Stimulated activated CD8-positive, alpha-beta memory T cell treated with anti-CD3 and anti-CD28 coated beads, Interleukin-12 subunit alpha, Interleukin-12 subunit beta, amount 100 ng/mL, for 1 hour (primary cell): ENCODE data around the gene SDR42E2.
"Not testable (repeated sequence)": the region's sequence is repeated elsewhere in the genome, so short reads cannot be mapped to it uniquely, and the experiment has no call there.

ENCODE experiments used
- DNase-seq: peaks from one replicate; pipeline ENCODE4 v3.0.0-alpha.2; 2020; ENCODE audit warnings: low read depth

SDR42E2 gene

DNA sequence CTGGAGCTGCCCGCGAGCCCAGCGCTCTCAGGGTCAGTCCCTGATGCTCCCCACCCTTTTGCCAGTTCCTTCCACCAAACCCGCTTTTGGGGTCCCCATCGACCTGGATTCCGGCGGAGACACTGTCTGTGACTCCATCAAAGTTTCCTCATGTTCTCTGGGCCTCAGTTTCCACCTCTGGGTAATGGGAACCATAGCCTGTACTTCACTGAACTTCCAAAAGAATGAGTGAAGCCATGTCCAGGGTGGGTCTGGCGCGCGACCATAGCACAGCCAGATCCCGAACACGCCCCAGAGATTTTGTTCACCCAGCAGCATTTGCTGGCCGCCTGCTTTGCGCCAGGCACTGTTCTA, 327 bp downstream of the SDR42E2 start:
- DNase-seq = no peak

DNA sequence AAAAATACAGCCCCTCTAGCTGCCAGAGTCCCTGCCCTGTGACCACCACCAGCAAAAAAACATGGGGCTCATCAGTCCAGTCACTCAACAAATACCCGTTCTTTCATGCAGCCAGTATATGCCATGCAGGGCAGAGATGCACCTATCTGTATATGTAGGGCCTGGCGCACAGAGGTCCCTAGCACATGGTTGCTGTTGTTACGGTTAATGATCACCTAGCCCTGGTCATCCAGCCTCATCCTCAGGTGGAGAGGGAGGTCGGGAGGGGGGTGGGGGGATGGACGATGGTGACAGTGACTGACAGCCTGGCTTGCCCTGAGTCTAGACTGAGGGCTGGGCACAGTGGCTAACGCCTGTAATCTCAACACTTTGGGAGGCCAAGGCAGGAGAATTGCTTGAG, 1.5 kb downstream of the SDR42E2 start:
- DNase-seq = no peak

DNA sequence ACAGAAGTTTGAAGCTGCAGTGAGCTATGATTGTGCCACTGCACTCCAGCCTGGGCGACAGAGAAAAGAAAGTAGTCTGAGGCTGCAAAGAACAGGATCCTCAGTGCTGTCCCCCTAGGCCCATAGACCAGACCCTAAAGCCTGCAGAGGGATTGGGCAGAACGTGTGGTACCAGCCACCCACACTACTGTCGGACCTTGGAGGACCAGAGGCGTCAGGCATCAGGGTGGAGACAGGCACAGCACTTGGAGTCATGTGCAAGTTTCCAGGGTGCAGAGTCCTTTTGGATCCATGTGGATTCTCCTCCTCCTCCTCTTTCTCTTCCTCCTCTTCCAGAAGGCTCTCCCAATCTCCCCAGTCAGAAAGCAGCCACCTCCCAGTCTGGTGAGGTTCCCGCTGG, 2.2 kb downstream of the SDR42E2 start:
- DNase-seq = no peak

DNA sequence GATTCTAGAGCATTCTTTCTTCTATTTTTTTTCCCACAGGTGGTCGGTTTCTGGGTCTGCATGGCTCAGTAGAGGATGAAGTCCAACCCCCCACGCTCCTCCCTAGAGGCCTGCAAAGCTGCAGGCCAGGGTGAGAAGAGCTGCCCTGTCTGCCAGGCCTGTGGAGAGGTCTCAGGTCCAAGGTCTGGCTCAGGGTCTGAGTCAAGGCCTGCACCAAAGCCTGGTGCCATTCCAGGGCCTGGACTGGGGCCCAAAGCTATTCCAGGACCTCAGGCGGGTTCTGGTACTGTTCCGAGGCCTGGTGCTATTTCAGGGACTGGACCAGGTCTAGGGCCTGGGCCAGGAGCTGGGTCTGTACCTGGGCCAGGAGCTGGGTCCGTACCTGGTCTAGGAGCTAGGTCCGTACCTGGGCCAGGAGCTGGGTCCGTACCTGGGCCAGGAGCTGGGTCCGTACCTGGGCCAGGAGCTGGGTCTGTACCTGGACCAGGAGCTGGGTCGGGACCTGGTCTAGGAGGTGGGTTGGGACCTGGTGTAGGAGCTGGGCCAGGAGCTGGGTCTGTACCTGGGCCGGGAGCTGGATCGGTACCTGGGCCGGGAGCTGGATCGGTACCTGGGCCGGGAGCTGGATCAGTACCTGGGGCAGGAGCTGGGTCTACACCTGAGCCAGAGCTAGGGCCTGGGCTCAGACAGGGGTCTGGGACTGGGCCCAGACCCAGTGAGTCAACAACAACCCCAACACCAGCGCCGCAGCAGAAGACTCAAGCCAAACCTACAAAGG, 3.4 kb downstream of the SDR42E2 start:
- DNase-seq = no peak

DNA sequence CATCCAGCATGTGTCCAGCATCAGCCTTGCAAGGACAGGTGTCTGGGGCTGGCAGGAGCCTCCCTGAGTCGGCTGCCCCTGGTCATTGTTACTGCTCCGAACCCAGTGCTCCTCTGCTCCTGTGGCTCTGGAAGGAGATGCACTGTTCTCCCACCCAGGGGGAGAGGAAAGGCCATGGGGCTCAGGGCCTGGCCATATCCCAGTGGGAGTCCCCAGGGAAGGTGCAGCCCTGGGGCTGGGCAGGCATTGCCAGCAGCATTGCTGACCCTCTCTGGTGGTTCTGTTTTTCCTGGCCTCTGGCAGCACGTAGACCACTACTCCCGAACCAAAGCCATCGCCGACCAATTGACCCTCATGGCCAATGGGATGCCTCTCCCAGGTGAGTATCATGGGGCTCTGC, 9.6 kb downstream of the SDR42E2 start:
- DNase-seq = no peak

DNA sequence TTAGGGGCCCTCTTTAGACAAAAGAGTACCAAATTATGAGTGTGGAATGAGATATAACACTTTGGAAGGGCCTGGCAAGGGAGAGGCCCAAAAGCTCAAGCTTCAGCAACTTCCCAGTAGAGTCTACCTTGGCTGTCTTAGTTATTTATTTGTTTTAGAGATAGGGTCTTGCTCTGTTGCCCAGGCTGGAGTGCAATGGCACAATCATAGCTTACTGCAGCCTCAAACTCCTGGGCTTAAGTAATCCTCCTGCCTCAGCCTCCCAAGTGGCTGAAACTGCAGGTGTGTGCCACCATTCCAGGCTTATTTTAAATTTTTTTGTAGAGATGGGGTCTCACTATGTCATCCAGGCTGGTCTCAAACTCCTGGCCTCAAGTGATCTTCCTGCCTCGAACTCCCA, 10.3 kb downstream of the SDR42E2 start:
- DNase-seq = not testable (repeated sequence)

DNA sequence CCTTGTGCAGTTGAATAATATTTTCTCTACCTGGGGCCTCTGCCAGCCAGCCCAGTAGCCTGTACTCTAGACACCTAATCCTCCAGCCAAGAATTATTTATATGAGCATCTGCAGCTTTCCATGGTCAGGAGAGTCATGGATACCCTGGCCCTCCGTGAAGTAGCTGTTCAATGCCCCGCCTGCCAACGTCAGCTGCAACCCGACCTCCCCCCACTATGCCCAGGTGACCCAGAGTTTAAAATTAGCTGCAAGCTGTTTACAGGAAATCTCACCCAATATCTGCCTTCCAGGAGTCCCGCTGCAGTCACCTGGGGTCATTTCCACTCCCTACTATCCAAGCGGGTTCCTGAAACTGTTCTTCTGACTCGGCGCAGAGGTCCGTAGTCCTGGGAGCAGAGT, 12.3 kb downstream of the SDR42E2 start:
- DNase-seq = no peak

DNA sequence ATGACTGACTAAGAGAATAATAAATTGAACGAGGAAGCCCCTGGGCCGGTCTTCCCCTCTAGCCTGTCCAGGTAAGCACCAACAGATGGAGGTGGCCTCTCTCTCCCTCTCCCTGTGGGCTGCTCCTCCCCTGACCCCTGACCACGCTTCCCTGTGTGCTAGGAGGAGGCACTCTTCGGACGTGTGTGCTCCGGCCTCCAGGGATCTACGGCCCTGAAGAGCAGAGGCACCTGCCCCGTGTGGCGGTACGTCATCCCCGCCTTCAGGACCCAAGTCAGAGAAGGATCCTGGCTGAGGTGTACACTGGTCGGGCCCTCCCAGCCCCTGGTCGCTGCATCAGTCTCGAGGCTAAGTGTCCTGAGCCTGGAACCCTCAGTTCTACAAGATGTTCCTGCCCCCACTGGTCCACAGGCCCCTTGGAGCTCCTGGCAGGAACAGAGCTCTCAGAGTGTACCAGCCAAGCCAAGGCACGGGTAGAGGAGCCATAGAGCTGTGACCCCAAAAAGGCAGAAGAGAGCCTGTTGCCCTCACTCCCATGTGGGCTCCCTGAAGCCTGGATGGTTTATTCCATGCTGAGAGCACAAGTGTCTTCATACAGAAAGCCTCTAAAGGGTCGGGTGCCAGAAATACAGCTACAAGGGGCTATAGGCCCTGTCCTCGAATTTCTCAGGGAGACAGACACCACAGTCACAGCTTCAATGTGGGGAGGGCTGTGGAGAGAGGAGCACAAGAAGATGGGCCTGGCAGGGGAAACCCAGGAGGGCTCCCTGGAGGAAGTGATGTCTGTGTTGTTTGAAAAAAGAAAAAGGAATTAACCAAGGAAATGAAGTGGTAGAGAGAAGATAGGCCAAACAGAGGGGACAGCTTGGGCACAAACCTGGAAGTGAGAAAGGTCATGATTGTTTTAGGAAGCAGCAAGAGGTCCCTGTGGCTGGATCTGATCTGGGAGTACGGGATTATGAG, 15.9 kb downstream of the SDR42E2 start:
- no peak for DNase-seq

DNA sequence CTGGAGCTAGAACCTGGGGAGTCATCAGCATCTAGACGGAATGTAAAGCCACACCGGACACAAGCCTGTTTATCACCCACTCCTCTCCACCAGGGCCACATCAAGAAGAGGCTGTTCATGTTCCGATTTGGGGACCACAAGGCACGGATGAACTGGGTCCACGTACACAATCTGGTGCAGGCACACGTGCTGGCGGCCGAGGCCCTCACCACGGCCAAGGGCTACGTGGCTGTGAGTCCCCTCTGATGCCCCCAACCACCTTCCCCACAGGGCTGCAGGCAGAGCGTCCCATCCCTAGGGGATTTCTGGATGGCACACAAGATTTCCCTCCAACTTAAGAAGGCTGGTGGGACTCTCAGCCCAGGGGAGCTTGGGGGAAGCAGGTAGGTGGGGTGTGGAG, 19.1 kb downstream of the SDR42E2 start:
- no peak for DNase-seq

DNA sequence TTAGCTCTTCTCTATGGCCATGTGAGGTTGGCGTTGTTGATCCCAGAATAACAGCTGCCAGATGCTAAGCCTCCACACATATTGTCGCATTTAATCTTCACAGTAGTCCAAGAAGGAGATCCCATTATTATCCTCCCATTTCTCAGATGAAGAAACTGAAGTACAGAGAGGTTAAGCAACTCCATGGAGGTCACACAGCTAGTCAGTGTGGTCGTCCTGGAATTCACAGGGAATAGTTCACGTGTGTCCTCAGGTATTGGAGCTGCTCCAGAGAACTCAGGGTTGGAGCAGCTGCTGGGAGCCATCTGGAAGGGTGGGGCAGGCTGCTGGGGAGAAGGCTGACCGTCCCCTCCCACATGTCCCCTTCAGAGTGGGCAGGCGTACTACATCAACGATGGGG, 19.5 kb downstream of the SDR42E2 start:
- no peak for DNase-seq

DNA sequence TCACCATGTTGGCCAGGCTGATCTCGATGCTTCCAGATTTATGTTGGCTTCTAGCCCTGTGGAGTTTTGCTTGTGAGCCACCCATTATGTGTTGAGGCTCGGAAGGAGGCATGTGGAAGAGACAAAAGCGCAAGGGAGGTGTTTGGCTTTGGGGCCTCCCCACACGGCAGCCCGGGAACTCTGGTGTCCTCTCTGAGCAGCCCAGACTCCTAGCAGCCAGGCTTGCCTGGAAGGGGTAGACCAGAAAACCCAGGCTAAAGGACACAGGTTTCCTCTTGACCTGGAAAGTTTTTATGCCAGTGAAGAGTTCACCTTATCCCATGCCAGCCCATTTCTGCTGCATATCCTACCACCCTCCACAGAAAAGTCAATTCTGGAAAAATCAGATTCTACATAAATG, 21.0 kb downstream of the SDR42E2 start:
- DNase-seq = no peak

DNA sequence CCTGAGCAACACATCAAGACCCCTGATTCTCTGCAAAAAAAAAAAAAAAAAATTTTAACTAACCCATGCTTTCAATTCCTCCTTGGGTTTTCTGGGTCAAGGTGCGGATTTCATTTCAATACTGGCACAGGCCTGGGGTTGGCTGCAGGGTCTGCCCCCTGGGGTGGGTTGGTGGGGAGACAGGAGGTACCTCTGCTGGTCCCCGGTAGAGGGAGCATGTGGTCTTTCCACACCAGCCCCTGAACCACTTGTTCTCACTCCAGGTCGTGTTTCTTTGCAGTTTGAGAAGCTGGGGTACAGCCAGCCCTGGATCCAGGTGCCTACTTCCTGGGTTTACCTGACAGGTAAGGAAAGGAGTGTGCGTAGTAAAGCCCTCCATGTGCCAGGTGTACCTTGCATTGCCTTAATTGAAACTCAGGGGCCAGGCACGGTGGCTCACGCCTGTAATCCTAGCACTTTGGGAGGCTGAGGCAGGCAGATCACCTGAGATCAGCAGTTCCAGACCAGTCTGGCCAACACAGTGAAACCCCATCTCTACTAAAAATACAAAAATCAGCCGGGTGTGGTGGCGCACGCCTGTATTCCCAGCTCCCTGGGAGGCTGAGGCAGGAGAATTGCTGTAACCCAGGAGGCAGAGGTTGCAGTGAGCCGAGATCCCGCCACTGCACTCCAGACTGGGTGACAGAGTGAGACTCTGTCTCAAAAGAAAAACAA, 21.8 kb downstream of the SDR42E2 start:
- no peak for DNase-seq

DNA sequence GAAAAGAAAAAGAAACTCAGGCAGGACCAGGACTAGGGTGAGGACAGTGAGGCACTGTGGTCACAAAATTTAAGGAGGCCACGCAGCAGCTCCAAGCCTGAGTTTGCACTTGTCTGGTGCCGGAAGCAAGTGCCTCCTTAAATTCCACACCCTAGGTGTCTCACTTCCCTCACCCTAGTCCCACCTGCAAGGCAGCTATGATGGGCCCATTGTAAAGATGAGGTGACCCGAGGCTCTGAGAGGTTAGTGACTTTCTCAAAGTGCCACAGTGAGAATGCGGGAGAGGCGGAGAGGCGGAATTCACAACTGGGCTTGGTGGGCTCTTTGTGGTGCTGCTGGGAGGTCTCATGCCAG, 22.3 kb downstream of the SDR42E2 start:
- DNase-seq = no peak

DNA sequence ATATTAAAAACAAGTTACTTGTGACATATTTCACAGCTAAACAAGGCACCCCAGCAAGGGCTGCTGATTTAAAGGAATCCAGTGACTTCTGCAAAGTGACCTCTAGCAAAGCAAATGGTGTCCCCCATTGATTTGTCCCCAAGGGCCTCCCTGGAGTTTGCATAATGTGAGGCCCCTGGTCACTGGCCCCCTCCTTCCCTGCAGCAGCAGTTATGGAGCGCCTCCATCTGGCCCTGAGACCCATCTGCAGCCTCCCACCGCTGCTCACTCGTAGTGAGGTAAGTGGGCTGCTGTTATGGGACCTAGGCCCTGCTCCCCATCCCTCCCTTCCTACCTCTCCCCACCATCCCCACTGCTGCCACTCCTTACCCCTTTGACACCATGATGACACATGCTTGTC, 24.2 kb downstream of the SDR42E2 start:
- no peak for DNase-seq

DNA sequence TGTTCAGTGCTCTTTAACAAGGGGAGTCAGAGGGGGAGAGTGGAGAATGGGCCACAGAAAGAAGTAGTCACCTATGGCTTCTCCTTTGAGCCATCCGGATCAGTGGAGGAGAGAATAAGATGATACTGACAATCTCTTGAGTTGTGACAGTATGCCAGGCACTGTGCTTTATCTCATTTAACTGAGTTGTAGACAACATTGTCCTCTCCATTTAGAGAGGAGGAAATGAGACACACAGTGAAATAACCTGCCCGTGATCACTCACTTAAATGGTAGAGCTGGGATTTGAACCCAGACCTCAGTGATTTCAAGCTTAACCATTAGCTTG, 25.9 kb downstream of the SDR42E2 start:
- no peak for DNase-seq

DNA sequence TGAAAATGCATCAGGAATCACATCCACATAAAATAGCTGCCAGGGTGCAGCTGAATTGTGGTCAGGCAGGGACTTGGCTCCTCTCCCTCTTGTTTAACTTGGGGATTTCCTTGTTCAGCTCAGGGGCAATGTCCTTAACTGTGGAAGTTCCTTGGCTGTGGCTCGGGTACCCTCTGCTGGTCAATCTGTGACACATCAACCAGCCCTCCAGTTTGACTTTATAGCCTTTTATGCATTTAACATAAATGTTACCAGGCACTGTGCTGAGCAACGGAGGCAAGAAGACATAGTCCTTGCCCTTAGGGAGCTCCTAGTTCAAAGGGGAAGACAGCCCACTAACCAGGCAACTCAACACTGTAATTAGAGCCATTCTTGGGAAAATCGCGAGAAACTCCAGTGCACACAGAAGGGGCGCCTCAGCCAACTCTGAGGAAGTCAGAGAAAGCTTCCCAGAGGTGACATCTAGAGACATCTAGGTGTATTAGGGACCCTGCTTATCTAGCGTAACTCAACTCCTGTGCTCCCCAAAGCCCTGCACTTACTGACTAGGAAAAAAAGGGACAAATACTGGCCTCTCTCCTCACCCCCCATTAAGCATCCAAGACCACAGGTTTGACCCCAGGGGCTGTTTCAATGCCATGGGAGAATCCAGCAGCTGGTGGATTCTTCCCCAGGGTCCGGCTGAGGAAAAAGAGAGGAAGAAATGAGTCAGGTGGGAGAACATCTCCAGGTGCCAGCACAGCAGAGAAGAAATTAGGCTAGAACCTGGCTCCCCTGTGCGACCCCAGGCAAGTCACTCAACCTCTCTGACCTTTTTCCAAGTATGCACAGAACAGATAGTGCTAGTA, 26.5 kb downstream of the SDR42E2 start:
- DNase-seq = peak; percentile 49

DNA sequence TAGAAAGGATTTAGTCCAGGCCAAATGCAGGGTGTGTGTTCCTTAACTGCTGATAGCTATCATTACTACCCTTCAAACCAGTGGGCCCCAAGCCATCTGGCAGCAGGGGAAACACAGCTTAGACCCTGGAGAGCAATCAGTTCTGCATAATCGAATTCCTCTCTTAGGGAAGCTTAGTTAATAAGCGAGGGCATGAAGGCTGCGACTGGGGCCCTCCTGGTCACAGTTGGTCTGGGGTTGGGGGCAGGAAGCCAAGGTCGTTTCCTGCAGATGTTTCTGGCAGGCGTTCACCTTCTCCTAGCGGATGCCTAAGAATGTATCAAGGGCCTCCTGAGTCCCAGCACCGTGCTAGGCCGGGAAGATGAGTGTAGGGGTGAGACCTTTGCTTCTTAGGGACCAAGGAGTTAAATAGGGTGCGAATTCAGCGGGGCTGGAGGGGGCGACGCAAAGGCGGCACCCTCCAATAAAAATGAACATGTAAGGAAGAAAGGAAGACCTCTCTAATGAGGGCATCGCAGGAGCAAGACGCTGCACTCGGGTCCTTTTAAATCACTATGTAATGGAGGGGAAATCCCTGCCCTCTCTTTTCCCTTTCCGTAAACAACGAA, 27.3 kb downstream of the SDR42E2 start:
- DNase-seq = no peak

DNA sequence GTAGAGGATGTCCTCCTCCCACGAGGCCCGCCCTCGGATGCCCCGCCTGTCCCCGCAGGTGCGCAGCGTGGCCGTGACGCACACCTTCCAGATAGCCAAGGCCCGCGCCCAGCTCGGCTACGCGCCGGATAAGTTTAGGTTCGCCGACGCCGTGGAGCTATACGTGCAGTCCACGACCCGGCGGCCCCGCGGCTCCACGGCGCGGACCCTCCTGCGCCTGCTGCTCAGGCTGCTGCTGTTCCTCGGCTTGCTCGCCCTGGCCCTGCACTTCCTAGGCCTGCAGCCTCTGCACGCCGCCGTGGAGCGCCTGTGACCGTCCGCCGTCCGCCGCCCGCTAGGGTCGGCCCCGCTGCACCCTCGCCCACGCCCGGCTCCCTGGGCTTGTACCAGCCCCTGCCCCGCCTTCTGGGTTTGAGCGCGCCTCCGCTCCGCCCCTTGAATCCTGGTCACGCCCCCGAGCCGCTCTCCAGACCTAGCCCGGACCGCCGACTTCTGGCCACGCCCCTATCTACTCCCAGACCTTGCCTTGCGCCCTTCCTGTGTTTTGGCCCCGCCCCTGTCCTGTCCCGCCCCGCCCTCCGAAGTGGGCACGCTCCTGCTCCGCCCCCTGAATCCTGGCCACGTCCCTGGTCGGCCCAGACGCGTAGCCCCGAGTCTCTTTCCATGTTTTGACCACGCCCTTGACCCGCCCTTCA, 27.9 kb downstream of the SDR42E2 start:
- DNase-seq = peak; percentile 90

DNA sequence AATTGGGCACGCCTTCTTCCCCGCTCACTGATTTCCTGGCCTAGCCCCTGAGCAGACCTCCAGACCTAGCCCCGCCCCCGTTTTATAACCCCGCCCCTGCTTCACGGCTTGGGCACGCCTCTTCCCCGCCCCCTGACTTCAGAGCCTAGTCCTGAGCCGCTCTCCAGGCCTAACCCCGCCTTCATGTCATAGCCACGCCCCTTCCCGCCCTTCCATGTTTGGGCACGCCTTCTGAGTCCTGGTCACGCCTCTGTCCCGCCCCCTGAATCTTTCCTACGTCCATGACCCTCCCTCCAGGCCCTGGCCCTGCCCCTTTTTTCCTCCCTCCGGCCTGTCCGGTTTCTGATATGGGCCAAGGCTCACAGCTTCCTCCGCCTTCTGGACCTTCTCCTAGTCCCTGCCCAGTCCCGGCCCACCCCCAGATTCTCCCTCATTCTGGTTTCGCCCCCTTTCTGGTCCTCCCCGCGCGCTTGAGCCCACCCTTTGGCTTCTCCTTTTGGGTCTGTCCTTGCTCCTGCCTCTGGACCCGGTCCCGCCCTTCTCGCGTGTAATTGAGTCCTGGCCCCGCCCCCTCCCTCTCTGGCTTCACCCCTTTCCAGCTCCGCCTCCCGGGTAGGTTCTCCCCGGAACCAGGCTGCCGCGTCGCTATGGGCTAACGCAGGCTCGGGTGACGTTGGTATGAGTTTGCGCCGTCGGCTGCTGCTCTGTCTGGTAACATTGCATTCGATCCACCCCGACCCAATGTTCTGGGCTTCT, 28.6 kb downstream of the SDR42E2 start:
- DNase-seq = peak; percentile 99
